AG08396 (cell line): ENCODE measurements around the gene TTYH2.
"Not testable (repeated sequence)": the region's sequence is repeated elsewhere in the genome, so short reads cannot be mapped to it uniquely, and the experiment has no call there.

Experiments
- DNase-seq: peaks from one replicate; pipeline ENCODE4 v3.0.0; 2012; ENCODE audit warnings: low spot score, mixed read lengths

The TTYH2 gene

DNA sequence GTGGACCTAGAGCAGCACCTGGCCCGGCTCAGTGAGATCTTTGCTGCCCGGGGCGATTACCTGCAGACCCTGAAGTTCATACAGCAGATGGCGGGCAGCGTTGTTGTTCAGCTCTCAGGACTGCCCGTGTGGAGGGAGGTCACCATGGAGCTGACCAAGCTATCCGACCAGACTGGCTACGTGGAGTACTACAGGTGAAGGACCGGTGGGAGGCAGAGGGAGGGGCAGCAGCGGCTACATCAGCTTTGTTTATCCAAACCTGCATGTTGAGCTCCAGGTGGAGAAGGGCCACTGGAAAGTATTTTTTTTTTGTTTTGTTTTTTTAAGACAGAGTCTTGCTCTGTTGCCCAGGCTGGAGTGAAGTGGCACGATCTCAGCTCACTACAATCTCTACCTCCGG, 23.9 kb downstream of the TTYH2 start:
- DNase-seq: no peak

DNA sequence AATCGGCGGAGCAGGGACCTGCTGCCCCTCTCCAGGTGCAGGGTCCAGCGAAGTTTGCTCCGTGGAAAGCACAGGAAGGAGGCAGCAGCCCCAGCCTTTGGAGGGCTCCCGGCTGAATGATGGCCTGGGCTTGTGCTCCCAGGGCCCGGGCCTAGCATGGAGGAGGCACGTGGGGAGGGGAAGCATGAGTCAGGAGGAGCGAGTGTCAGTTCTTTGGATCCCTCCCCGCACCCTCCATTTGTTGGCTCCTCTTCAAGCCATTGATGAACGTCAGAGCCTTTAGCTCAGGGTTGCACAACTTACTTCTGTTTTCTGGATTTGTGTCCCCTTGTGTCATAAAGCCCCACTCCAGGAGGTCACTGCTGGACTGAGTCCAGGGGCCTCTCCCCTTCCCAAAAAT, 25.8 kb downstream of the TTYH2 start:
- no peak for DNase-seq

DNA sequence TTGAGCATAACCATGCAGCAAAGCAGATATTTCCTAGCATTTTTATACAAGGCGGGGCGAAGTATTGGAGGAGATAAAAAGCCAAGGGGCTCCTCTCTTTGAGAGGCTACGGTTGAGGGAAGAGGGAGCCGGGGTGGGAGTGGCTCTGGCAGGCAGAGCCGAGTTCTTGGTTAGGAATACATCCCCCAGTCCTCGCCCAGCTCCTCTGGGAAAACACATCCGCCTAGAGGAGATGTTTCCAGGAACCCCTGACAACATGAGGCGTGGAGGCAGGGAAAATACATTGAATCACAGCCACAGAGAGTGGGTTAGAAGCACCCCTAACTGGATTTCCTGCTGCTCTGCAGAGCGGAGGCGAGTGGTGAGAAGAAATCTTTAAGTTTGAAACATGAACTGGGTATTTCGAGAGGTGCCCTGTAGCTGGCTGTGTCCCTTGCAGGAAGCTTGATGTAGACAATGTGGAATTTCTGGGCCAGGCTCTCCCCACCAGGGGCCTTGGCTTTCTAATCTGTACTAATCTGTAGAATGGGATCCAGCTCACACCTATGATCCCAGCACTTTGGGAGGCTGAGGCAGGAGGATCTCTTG, 27.3 kb downstream of the TTYH2 start:
- DNase-seq: no peak

DNA sequence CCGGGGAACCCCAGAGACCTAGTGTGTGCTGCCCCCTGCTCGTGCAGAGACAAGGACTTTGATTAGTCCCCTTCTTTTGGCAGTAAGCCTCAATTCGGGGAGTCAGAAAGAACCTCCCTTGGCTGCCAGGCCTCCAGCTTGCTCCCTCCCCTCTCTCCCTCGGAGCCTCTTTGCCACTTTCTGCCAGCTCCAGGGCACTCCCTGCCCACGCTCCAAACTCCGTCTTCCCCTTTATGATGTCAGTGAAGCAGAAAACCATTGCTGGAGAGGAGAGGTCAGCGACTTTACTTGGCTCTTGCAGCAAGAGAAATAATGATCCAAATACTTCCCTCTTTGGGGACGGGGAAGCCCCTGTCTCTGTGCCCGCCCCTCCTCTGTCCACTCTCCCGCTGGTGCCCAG, 28.1 kb downstream of the TTYH2 start:
- DNase-seq: no peak

DNA sequence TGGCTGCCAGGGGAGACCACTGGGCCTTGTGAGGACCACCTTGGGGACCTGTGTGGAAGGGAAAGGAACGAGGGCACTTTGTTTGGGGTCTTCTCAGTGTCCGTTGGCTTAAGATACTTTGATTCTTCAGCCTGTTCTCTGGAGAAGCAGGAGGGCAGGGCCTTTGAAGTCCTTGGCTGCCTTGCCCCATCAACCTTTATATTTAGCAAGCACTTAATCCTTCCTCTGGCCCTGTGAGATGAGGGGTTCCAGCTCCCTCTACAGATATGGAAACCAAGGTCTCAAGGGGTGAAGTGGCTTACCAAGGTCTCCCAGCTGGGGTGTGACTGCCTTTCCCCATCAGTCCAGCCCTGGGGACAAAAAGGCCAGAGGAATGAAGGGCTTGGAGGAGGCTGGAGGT, 28.5 kb downstream of the TTYH2 start:
- DNase-seq: no peak

DNA sequence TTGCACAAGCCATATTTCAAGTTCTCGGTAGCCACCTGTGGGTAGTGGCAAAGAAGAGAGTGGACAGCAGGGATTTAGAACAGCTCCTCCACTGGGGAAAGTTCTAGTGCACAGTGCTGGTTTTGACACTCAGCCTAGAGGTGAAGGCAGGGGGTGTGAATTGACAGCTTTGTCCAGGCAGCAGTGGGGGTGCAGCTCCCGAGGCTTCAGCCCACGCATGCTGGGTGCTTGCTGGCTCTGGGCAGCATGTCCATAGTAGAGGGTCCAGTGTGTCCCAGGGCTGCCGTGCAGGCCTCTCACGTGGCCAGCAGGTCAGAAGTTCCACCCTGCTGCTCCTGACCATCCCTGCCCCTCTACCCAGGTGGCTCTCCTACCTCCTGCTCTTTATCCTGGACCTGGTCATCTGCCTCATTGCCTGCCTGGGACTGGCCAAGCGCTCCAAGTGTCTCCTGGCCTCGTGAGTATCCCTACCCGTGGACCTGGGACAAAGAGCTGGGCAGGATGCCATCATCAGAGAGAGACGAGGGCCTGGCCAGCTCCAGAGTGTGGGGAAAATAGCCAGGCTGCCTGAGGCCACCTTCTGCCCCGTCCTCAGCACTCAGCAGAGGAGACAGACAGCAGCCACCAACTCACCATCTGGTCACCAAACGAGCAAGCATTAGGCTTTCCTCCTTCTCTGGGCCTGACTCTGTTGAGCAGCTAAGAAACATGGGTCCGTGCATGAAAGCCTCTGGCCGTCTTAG, 29.8 kb downstream of the TTYH2 start:
- DNase-seq: no peak

DNA sequence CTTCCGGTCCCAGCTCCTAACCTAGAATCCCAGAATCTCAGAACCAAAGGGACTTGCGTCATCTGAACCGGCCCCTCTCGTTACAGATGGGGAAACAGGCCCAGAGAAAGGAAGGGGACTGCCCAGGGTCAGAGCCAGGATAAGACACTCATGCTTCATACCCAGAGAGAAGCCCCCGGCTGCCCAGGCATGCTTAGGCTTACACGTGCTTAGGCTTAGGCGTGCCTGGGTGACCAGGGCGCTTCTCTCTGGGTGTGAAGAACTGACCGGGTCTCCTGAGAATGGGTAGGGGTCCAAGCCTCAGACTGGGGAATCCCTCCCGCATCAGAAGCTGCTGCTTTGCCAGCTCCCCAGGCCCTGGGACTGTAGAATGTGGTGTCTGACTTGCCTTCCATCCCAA, 30.8 kb downstream of the TTYH2 start:
- no peak for DNase-seq

DNA sequence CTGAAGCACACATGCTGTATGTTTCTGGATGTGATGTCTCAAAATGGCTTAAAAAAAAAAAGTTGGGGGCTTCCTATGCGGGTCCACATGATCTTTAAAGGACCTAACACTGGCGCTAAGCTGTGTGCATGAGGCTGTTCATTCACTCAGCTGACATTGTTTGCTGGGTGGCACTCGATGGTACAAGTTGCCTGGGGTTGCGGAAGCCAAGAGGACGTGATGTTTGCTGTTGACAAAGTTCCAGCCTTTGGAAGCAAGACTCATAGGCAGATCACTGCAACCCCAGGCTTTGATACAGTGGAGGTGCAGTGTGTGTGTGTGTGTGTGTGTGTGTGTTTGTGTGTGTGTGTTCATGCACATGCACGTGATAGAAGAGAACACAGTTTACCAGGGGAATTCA, 31.2 kb downstream of the TTYH2 start:
- no peak for DNase-seq

DNA sequence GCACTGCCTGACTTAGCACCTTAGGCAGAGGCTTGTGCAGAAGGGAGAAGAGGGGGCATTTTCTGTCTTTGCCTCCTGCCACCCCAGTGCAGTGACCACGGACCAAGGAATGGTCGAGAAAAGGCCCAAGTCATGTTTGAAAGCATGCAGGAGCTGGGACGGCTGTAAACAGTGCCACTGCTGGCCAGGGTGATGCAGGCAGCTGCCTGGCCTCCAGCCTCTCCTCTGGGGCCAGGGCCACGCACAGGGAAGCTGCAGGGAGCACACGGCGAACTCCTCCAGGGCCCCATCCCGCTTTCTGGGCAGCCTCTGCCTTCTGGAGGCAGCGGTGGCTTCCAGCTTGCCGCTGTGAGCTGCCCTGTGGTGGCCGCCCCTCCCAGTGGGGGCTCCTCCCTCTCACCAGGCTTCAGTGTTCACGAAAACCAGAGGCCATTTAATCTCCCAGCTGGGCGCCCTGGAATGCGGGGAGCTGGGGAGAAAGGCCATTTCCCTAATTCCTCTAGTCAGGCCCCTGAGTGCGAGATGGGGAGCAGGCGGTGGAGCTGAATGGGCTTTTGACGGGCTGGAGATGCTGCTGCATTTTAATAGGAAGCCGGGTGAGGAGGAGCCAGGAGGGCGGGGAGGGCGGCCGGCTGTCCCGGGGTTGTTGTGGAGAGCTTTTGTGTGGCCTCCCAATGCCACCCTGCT, 31.9 kb downstream of the TTYH2 start:
- no peak for DNase-seq

DNA sequence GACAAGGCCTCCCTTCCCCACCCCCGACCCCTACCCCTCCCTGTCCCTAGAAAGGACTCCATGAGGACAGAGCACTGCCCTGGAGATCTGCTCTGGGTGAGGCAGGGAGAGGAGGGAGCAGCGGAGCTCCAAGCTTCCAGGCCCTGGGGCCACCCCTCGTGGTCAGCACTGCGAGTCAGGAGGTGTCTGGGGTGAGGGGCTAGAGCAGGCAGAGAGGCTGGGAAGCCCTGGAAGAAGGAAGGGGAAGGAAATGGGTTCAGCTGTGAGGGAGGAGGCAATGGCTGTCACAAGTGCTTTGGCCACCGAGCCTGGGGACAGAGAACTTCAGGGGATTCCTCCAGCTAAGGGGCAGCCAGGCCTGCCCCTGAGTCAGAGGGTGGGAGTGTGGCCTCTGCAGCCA, 32.5 kb downstream of the TTYH2 start:
- DNase-seq: no peak

DNA sequence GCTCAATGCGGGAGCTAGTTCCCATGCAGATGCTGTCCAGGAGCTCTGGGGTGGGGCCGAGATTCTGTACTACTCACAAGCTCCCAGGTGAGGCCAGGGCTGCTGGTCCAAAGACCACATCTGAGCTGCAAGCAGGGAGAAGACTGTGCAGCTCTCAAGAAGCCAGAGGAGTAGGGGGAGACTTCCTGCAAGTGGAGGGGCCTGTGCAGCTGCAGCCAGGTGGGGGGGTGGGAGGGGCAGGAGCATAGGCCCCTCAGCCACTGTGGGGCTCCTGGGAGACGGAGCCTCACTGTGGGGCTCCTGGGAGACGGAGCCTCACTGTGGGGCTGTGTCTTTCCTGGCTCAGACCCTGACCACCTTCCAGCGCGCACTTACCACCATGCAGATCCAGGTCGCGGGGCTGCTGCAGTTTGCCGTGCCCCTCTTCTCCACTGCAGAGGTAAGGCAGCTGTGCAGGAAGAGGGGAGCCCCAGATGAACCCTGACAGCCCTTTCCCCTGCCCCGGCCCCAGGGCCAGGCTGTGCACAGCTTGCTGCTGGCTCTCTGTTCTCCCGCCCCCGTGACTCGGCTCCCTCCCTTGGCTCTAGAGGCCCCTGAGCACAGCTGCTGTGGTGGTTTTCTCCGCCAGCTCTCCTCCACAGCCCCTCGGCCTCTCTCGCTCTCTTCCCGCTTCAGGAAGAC, 36.4 kb downstream of the TTYH2 start:
- no peak for DNase-seq

DNA sequence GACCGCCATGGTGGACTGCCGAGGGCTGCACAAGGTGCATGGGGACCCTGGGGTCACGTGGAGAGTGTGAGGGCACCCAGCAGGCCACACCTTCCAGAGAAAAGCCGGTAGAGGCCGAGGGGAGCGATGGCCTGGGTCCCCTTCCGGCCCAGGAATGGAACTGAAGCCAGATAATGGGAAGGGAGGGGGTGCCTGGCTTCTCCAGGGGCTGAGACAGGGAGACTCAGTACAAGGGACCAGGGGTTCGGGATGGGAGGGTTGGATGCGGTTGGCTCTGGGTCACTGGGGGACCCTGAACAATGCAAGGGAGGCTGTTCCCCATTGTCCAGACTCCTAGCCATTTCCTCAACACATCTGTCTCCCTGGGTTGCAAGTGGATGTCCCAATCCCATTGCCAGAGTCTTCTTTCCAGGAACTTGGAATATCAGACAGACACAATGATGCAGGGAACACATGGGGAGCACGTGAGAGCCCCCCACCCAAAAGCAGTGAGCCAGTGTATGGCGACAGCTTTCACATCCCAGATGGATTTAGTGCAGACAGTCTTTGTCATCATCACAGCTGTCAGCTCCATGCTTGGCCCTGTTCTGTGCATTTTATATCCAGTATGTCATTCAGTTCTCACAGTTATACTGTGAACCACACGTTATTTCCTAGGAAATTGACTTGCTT, 37.1 kb downstream of the TTYH2 start:
- no peak for DNase-seq

DNA sequence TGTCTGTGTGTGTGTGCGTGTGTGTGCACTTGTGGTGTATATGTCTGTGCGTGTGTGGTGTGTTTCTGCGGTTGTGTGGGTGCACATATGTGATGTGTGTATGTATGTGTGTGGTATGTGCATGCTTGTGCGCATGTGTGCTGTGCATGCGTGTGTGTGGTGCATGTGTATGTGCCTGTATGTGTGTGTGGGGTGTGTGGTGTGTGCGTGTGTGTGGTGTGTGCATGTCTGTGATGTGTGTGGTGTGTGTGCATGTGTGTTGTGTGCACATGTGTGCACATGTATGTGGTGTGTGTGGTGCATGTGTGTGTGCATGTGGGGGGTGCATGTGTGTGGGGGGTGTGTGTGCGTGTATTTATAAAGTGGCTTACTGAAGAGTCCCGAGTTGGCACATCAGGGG, 37.7 kb downstream of the TTYH2 start:
- no peak for DNase-seq

DNA sequence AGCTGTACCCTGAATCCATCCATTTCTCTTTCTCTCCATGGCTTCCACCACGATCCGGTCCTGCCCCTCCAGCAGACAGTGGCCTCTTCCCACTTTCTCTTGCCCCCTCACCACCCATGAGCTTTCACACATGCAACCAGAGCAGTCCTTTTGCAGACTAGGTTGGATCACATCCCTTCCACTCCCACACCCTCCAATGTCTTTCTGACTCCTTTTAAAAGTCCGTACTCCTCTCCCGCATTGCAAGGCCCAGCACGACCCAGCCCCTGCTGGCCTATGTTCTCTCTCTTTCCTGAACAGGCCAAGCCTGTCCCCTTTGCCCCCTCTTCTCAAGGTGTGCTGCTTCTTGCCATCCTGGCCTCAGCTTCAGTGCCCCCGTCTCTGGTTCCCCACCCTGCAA, 38.2 kb downstream of the TTYH2 start:
- DNase-seq: no peak

DNA sequence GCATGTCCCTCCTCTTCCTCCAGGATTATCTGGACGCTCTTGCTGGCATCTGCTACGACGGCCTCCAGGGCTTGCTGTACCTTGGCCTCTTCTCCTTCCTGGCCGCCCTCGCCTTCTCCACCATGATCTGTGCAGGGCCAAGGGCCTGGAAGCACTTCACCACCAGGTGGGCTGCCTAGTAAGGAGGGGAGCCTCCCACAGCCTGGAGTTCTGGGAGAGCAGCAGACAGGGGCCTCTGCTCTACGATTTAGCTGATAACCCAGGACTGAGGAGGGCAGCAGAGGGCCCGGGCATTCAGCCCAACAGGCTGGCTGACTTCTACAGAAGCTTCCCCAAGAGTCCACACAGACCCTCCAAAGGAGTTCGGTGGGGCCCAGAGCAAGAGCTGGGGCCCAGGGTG, 38.8 kb downstream of the TTYH2 start:
- no peak for DNase-seq

DNA sequence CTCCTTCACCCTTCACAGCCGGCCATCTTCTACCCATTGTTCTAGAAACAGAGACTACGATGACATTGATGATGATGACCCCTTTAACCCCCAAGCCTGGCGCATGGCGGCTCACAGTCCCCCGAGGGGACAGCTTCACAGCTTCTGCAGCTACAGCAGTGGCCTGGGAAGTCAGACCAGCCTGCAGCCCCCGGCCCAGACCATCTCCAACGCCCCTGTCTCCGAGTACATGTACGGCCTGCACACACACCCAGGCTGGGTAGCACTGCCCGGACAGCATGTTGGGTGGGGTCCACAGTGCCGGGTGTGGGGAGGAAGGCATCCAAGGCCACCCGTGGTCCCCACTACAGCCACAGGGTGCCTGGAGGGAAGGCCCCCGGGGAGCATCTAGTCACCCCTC, 39.7 kb downstream of the TTYH2 start:
- DNase-seq: no peak

DNA sequence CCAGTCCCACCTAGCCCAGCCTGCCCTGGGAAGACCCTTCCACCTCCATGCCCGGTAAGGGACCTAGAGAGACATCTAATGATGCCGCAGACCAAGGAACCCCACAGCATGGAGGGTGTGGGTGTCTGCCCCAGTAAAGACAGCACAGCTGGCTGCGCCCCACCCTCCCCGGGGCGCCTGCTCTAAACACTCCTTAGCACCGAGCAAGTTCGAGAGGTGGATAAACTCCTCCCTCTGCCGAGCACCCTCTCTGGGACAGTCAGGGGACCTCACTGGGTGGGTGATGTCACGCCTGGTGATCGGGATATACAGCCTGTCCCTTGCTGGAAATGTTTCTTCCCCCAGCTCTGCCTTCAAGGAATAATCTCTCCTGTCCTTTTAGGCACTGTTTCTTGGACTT, 43.9 kb downstream of the TTYH2 start:
- no peak for DNase-seq

DNA sequence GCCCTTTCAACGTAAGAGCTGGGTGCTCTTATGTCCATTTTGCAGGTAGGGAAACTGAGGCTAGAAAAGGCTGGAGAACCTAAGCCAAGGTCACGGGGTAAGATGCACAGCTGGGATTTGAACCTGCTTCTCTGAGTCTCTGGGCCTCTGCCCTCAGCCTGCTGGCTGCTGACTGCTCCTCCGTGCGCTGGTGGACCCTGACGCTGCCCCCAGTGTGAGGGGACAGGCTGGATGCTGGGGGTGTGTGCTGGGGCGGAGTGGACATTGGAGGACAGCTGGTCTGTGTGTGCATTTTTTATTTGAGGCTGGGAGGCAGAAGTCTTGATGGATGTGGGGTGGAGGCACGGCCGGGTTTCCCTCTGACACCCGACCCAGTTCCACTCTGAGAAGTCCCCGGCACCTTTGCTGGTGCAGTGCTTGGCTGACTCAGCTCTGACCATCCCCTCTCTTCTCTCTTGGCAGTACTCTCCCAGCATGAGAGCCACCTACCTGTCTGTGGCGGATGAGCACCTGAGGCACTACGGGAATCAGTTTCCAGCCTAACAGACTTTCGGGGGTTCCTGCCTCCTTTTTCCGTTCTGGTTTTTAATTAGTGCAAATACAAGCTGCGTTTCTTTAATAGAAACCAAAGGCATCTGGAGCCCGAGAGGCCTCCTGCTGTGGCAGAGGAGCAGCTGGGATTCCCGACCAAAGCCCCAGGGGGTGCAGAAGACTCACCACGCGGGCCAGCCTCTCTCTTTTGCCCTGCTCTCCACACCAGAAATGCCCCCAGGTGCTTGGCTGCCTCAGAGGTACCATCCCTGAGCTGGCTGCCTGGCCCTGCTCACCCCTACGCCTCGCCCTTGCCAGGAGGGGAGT, 46.5 kb downstream of the TTYH2 start:
- DNase-seq: no peak

DNA sequence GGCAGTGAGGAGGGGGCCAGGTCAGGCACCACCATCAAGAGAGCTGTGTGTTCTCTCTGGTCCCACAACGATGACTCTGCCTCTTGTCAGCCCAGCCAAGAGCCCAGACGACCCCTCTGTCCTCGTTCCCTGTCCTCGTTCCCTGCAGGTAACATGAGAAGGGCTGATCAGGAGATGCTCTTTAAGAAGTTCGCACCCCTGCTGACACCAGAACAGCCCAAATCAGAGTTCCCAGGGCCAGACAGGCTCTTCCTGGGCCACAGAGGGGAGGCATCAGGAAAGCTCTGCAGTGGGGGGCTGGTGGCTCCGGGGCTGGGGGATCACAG, 47.1 kb downstream of the TTYH2 start:
- no peak for DNase-seq

DNA sequence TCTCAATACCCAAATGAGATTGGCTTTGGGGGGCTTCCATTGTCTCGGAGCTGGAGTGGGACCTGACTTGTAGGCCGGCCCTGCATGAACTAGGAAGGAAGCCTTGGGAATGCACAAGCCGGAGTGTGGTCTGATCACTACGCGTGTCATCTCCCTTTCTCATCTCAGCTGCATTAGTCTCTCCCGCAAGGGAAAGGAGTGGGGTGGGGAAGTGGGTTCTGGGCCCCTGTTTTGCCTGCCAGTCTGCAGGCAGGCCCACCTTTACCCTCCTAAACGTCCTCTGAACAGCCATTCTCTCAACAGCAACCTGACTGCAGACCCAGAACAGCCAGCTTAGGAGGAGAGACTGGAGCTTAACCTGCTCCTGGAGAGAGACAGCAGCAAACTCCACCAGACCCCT, 49.2 kb downstream of the TTYH2 start:
- DNase-seq: no peak

DNA sequence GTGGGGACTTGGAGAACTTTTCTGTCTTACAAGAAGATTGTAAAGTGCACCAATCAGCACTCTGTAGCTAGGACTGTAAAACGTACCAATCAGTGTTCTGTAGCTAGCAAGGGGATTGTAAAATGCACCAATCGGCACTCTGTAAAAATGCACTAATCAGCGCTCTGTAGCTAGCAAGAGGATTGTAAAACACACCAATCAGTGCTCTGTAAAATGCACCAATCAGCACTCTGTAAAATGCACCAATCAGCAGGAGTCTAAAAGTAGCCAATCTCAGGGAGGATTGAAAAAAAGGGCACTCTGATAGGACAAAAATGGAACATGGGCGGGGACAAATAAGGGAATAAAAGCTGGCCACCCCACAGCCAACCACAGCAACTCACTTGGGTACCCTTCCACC, 53.7 kb downstream of the TTYH2 start:
- DNase-seq: not testable (repeated sequence)

DNA sequence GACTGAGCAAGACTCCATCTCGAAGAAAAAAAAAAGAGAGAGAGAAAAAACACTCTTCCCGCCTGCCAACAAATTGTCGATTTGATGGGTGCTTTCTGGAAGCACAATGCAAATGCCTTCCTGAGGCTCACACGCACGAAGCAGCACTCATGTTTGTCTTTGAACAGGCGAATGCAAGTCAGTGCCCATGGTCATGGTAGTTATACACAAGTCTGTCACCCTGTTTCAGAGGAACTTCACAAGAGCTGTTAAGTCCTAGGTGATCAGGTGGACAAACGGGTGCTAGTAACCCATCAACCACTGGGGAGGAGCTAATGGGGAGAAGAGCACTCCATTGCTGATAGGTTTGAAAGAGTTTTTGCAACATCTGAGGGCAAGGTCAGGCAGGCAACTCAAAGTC, 54.2 kb downstream of the TTYH2 start:
- no peak for DNase-seq
